ENCODE results near the gene AIPL1. TPM values are rescaled to one million over a fixed set of nuclear protein-coding genes. Genes with fewer than 3 reads are reported as not detected.

AIPL1 gene
- total RNA-seq, 1 experiment from 2014 or later = not detected

DNA sequence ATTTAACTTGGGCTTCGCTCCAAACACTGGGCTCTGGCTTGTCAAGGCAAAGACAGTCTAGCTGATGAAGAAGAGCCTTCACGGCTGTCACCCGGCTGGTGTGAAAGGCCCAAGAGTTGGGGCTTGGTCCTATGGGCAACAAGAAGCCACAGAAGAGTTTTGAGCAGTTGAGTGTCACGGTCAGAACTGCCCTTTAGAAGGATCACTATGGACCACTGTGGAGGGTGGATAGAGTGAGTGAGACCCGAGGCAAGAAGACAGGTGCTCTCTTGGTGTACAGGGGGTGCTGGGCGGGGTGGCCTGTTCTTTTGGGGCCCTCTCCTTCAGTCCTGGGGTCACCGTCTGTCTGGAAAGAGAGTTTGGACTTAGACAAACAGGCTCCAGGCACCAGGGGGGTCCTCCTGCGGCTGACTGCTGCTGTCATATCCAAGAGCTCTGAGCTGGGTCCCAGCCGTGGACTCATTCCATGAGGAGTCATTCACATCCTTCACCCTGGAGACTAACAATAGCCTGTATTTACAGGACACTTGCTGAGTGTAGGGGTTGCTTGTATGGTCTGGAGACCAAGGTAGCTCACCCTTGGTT is 11.7 kb upstream of the AIPL1 start:
- H3K4me3 ChIP-seq (replicated peaks in 1 of 2; ENCODE audit: low read depth in 1 of 2, low read length in 2 of 2) = no peak overlapping the region
- H4K20me1 ChIP-seq (ENCODE audit: insufficient read depth) = no peaks in the 10 kb centered on the region
- H3K79me2 ChIP-seq (ENCODE audit: insufficient read depth, low read length) = peaks cover 4% of the 10 kb centered on the region; the same call in 1 of the 2 replicates
- H2AFZ ChIP-seq (ENCODE audit: low read depth, low read length, poor library complexity, severe bottlenecking) = no peak overlapping the region
- no peaks in the 10 kb centered on the region for H3K9me3 ChIP-seq (ENCODE audit: control insufficient read depth in 1 of 2, insufficient read depth in 1 of 2, low read depth in 1 of 2, low read length in 2 of 2)
- ChIA-PET CTCF (no interaction called here), POLR2A (no interaction called here), RAD21 (ENCODE audit: low non-redundant PET in 1 of 2, low total read pairs in 2 of 2, uncharacterized antibody in 2 of 2, unreplicated experiment in 2 of 2) (no interaction called here)
- H3K4me1 ChIP-seq (ENCODE audit: control insufficient read depth in 1 of 2, insufficient read depth in 2 of 2, low read length in 2 of 2) = peaks cover 8 to 20% of the 10 kb centered on the region in 2 experiments; a peak in 2 of 4 replicates
- BruUV-seq (replicated peaks) = no TSS peak
- H3K36me3 ChIP-seq (ENCODE audit: control insufficient read depth in 1 of 2, insufficient read depth in 2 of 2, low read length in 2 of 2) = peaks cover 23 to 27% of the 10 kb centered on the region in 2 experiments; a peak in 3 of 4 replicates
- no peak for ATAC-seq
- TF ChIP-seq ELF1 (IDR thresholded peaks at IDR 0.05; ENCODE audit: borderline replicate concordance, low read depth) (no peak), EGR1 (IDR thresholded peaks at IDR 0.05; ENCODE audit: low read depth) (no peak), CEBPB (IDR thresholded peaks at IDR 0.05; ENCODE audit: low read depth) (no peak), ZNF274 (IDR thresholded peaks at IDR 0.05; ENCODE audit: low read depth, low read length) (no peak), TCF7L2 (IDR thresholded peaks at IDR 0.05; ENCODE audit: borderline replicate concordance, extremely low read depth, insufficient read depth, insufficient read length) (no peak), EZH2 (IDR thresholded peaks at IDR 0.05) (no peak), FOSL1 (IDR thresholded peaks at IDR 0.05; ENCODE audit: low read depth) (no peak), EZH2phosphoT487 (IDR thresholded peaks at IDR 0.05; ENCODE audit: borderline replicate concordance) (no peak)
- TF ChIP-seq, protein P1, sequence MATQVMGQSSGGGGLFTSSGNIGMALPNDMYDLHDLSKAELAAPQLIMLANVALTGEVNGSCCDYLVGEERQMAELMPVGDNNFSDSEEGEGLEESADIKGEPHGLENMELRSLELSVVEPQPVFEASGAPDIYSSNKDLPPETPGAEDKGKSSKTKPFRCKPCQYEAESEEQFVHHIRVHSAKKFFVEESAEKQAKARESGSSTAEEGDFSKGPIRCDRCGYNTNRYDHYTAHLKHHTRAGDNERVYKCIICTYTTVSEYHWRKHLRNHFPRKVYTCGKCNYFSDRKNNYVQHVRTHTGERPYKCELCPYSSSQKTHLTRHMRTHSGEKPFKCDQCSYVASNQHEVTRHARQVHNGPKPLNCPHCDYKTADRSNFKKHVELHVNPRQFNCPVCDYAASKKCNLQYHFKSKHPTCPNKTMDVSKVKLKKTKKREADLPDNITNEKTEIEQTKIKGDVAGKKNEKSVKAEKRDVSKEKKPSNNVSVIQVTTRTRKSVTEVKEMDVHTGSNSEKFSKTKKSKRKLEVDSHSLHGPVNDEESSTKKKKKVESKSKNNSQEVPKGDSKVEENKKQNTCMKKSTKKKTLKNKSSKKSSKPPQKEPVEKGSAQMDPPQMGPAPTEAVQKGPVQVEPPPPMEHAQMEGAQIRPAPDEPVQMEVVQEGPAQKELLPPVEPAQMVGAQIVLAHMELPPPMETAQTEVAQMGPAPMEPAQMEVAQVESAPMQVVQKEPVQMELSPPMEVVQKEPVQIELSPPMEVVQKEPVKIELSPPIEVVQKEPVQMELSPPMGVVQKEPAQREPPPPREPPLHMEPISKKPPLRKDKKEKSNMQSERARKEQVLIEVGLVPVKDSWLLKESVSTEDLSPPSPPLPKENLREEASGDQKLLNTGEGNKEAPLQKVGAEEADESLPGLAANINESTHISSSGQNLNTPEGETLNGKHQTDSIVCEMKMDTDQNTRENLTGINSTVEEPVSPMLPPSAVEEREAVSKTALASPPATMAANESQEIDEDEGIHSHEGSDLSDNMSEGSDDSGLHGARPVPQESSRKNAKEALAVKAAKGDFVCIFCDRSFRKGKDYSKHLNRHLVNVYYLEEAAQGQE (IDR thresholded peaks at IDR 0.05; ENCODE audit: low read depth) = no peak
- no peaks in the 10 kb centered on the region for H3K27me3 ChIP-seq (ENCODE audit: insufficient read depth, low read length)
- H3K4me2 ChIP-seq (ENCODE audit: low read length) = no peak overlapping the region
- intact Hi-C loops (cut with micrococcal nuclease) = no loop called here
- no peak for DNase-seq (ENCODE audit: low read depth, low spot score)
- no peaks in the 10 kb centered on the region for H3K9me2 ChIP-seq (ENCODE audit: insufficient read depth)
- H3K9ac ChIP-seq (ENCODE audit: low read length) = no peak overlapping the region
- no peak overlapping the region for H3K27ac ChIP-seq (ENCODE audit: low read depth, low read length)
